Kidney epithelial cell (primary cell): ENCODE data around the gene FFAR4. TPM values are rescaled to one million over a fixed set of nuclear protein-coding genes. Genes with fewer than 3 reads are reported as not detected.

Experiments used
- DNase-seq: peaks from one replicate; pipeline ENCODE4 v3.0.0-alpha.2; 2010; ENCODE audit warnings: low read depth
- H3K27me3 ChIP-seq: 2 replicates; pipeline ENCODE4 v1.6.0; 2011; ENCODE audit warnings: low read length; ENCODE audit not compliant: control insufficient read depth, insufficient read depth
- H3K36me3 ChIP-seq: 2 replicates; pipeline ENCODE4 v1.5.1; 2011; ENCODE audit warnings: low read length; ENCODE audit not compliant: control insufficient read depth, insufficient read depth
- H3K4me3 ChIP-seq: 2 replicates; pipeline ENCODE4 v1.5.1; 2011; ENCODE audit warnings: low read depth, mild to moderate bottlenecking, control low read depth, low read length
- CTCF ChIP-seq: IDR thresholded peaks from 2 replicates; pipeline ENCODE4 v1.5.1; 2011; ENCODE audit warnings: mild to moderate bottlenecking, moderate library complexity, low read length, control low read depth, inconsistent platforms; ENCODE audit not compliant: insufficient read depth, poor library complexity, severe bottlenecking
- total RNA-seq: library from RNA; depleted of rRNA; stranded (reverse); fragments of >200 nt; gene quantifications from 2 replicates; pipeline ENCODE4 v1.2.3, GENCODE V29; 2015

FFAR4 gene
- total RNA-seq, 1 donor from 2014 or later, result not detected

DNA sequence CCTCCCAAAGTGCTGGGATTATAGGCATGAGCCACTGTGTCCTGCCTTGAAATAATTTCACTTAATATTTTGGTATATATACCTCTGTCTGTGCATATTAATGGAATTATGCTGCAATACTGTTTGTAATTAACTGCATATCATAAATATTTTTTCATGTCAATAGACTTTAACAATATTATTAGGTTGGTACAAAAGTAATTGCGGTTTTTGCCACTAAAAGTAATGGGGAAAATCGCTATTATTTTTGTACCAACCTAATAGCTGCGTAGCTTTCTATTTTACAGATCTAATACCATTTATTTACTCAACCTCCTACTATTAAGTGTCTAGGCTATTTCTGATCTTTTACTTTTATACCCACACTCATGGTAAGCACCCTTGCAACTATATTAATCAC lies 42.0 kb downstream of the FFAR4 start:
- DNase-seq, result no peak
- no peak for TF ChIP-seq CTCF
- Histone ChIP-seq H3K36me3 (no peaks in the 10 kb centered on the region), H3K27me3 (peaks cover 8% of the 10 kb centered on the region), H3K4me3 (no peak overlapping the region)

- H3K27me3 ChIP-seq, result peaks cover 5% of the 10 kb centered on the region
- no peak for DNase-seq
- H3K4me3 ChIP-seq, result no peak within 1 kb of the TSS
- H3K36me3 ChIP-seq, result no peaks in the 10 kb centered on the region
- no peak for TF ChIP-seq CTCF
These were observed 45.8 kb downstream of the FFAR4 start, which contains the start of gene PDE6C for GRCh38 chr10:93612311-93612710. TSS of gene PDE6C (plus strand) at chr10:93612537. CDS start at chr10:93612726, 189 bp downstream.

DNA sequence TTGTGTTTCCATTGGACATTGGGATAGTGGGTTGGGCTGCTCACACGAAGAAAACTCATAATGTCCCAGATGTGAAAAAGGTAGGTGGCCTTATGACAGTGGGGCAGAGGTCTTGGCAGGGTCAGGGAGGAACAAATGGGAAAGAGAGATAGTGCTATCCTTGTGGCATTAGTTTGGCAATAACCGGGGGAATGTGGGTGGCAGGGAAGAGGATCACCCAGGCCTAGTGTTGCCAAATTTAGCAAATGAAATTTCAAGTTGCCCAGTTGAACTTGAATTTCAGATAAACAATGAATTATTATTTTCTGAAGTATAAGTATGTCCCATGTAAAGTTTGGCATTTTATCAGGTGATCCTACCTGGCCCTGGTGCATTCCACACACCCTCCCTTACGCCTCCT lies 46.7 kb downstream of the FFAR4 start:
- H3K36me3 ChIP-seq, result no peaks in the 10 kb centered on the region
- peaks cover 5% of the 10 kb centered on the region for H3K27me3 ChIP-seq
- no peak for TF ChIP-seq CTCF
- no peak for DNase-seq
- H3K4me3 ChIP-seq, result no peak overlapping the region

GRCh38 chr10:93614101-93614825 lies 47.8 kb downstream of the FFAR4 start:
- no peak for DNase-seq
- Histone ChIP-seq H3K4me3 (no peak overlapping the region), H3K36me3 (no peaks in the 10 kb centered on the region), H3K27me3 (peaks cover 5% of the 10 kb centered on the region)
- TF ChIP-seq CTCF, result no peak

DNA sequence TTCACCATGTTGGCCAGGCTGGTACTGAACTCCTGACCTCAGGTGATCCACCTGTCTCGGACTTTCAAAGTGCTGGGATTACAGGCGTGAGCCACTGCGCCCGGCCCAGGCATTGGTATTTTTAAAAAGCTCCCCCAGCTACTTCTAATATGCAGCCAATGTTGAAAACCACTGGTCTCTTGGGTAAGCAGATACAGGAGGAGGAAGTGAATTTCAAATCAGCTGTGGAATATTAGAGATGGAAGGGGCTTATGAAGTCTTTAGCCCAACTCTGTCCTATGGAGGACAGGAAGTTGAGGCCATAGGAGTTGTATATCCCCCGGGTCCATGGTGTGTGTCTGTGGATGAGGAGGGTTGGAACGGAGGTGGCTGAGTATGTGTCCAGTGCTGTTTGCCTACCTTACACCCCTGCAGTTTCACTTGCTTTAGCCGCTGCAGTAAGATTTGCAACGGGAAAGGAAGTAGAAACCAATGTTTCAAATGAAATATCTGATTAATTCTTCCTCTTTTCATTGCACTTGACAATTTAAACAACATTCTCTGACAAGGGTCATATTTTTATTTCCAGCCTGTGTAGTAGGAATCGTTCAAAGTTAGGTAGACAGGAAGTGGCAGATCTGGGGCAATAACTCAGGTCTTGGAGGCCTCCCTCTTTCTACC lies 49.2 kb downstream of the FFAR4 start:
- Histone ChIP-seq H3K36me3 (no peaks in the 10 kb centered on the region), H3K27me3 (peaks cover 5% of the 10 kb centered on the region), H3K4me3 (no peak overlapping the region)
- no peak for TF ChIP-seq CTCF
- DNase-seq, result no peak
